Measurements from ENCODE around the gene IL20.

- TF ChIP-seq, protein P1, sequence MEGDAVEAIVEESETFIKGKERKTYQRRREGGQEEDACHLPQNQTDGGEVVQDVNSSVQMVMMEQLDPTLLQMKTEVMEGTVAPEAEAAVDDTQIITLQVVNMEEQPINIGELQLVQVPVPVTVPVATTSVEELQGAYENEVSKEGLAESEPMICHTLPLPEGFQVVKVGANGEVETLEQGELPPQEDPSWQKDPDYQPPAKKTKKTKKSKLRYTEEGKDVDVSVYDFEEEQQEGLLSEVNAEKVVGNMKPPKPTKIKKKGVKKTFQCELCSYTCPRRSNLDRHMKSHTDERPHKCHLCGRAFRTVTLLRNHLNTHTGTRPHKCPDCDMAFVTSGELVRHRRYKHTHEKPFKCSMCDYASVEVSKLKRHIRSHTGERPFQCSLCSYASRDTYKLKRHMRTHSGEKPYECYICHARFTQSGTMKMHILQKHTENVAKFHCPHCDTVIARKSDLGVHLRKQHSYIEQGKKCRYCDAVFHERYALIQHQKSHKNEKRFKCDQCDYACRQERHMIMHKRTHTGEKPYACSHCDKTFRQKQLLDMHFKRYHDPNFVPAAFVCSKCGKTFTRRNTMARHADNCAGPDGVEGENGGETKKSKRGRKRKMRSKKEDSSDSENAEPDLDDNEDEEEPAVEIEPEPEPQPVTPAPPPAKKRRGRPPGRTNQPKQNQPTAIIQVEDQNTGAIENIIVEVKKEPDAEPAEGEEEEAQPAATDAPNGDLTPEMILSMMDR (conservative IDR thresholded peaks at IDR 0.05; ENCODE audit: low read length) = no peak
- TF ChIP-seq EZH2phosphoT487 (IDR thresholded peaks at IDR 0.05; ENCODE audit: borderline replicate concordance, low read depth, low read length) = no peak
Measured at GRCh38 chr1:206885341-206886060, 20.1 kb downstream of the IL20 start.

All from OCI-LY7 (cell line).